ENCODE data around the gene GRIP1. TPM values are rescaled to one million over a fixed set of nuclear protein-coding genes. Genes with fewer than 3 reads are reported as not detected.

GRIP1 gene
- polyA plus RNA-seq, 1 donor from 2014 or later, result not detected

- Mint-ChIP-seq H3K4me1 (no peaks in the 10 kb centered on the region), H3K9me3 (no peaks in the 10 kb centered on the region), H3K27me3 (no peaks in the 10 kb centered on the region), H3K4me3 (no peak overlapping the region), H3K36me3 (no peaks in the 10 kb centered on the region), H3K27ac (no peak overlapping the region)
These were observed 306.9 kb downstream of the GRIP1 start for GRCh38 chr12:66371982-66372381.

- no peaks in the 10 kb centered on the region for H3K27me3 Mint-ChIP-seq
- no peaks in the 10 kb centered on the region for H3K36me3 Mint-ChIP-seq
- H3K4me3 Mint-ChIP-seq, result no peak overlapping the region
These were observed 311.7 kb downstream of the GRIP1 start for GRCh38 chr12:66367015-66367667.

GRCh38 chr12:66365718-66366490, 313.0 kb downstream of the GRIP1 start:
- Mint-ChIP-seq H3K27me3 (no peaks in the 10 kb centered on the region), H3K4me1 (no peaks in the 10 kb centered on the region), H3K27ac (no peak overlapping the region), H3K36me3 (no peaks in the 10 kb centered on the region), H3K9me3 (no peaks in the 10 kb centered on the region), H3K4me3 (no peak overlapping the region)

More at GRCh38 chr12:66367015-66367667, 311.7 kb downstream of the GRIP1 start:
- Mint-ChIP-seq H3K4me1 (no peaks in the 10 kb centered on the region), H3K9me3 (no peaks in the 10 kb centered on the region), H3K27ac (no peak overlapping the region)

GRCh38 chr12:66361703-66362102, 317.2 kb downstream of the GRIP1 start:
- no peak overlapping the region for H3K27ac Mint-ChIP-seq
- peaks cover 0 to 1% (median 0%) of the 10 kb centered on the region in 3 donors for H3K4me1 Mint-ChIP-seq
- no peaks in the 10 kb centered on the region for H3K27me3 Mint-ChIP-seq
- H3K36me3 Mint-ChIP-seq, result no peaks in the 10 kb centered on the region
- H3K9me3 Mint-ChIP-seq, result no peaks in the 10 kb centered on the region
- no peak overlapping the region for H3K4me3 Mint-ChIP-seq

- no peak overlapping the region for H3K4me3 Mint-ChIP-seq
- H3K4me1 Mint-ChIP-seq, result peaks cover 0 to 1% (median 0%) of the 10 kb centered on the region in 3 donors
- no peaks in the 10 kb centered on the region for H3K27me3 Mint-ChIP-seq
- peaks cover 2% of the 10 kb centered on the region for H3K36me3 Mint-ChIP-seq
- no peaks in the 10 kb centered on the region for H3K9me3 Mint-ChIP-seq
- H3K27ac Mint-ChIP-seq, result no peak overlapping the region
These were observed 319.6 kb downstream of the GRIP1 start for GRCh38 chr12:66359300-66359699.

GRCh38 chr12:66354291-66354690, 324.6 kb downstream of the GRIP1 start:
- Mint-ChIP-seq H3K27ac (no peak overlapping the region), H3K4me1 (peaks cover 0 to 5% (median 0%) of the 10 kb centered on the region in 3 donors), H3K36me3 (peaks cover 5% of the 10 kb centered on the region), H3K4me3 (no peak overlapping the region), H3K9me3 (no peaks in the 10 kb centered on the region), H3K27me3 (no peaks in the 10 kb centered on the region)

GRCh38 chr12:66352899-66353298, 326.0 kb downstream of the GRIP1 start:
- H3K4me1 Mint-ChIP-seq, result peaks cover 0 to 3% (median 0%) of the 10 kb centered on the region in 3 donors

GRCh38 chr12:66352197-66352596, 326.7 kb downstream of the GRIP1 start:
- no peak overlapping the region for H3K27ac Mint-ChIP-seq
- H3K4me3 Mint-ChIP-seq, result no peak overlapping the region
- H3K27me3 Mint-ChIP-seq, result no peaks in the 10 kb centered on the region
- H3K4me1 Mint-ChIP-seq, result peaks cover 0 to 3% (median 0%) of the 10 kb centered on the region in 3 donors
- no peaks in the 10 kb centered on the region for H3K9me3 Mint-ChIP-seq
- H3K36me3 Mint-ChIP-seq, result peaks cover 9% of the 10 kb centered on the region

More at GRCh38 chr12:66352899-66353298, 326.0 kb downstream of the GRIP1 start:
- H3K36me3 Mint-ChIP-seq, result peaks cover 9% of the 10 kb centered on the region
- no peak overlapping the region for H3K27ac Mint-ChIP-seq
- H3K4me3 Mint-ChIP-seq, result no peak overlapping the region
- H3K27me3 Mint-ChIP-seq, result no peaks in the 10 kb centered on the region
- H3K9me3 Mint-ChIP-seq, result no peaks in the 10 kb centered on the region

- no peak overlapping the region for H3K27ac Mint-ChIP-seq
- H3K9me3 Mint-ChIP-seq, result no peaks in the 10 kb centered on the region
- no peaks in the 10 kb centered on the region for H3K27me3 Mint-ChIP-seq
- H3K4me3 Mint-ChIP-seq, result no peak overlapping the region
- H3K4me1 Mint-ChIP-seq, result peaks cover 0 to 3% (median 0%) of the 10 kb centered on the region in 3 donors
- peaks cover 9% of the 10 kb centered on the region for H3K36me3 Mint-ChIP-seq
These were observed 327.6 kb downstream of the GRIP1 start for GRCh38 chr12:66351301-66351700.

- Mint-ChIP-seq H3K27me3 (no peaks in the 10 kb centered on the region), H3K36me3 (peaks cover 26% of the 10 kb centered on the region), H3K9me3 (peaks cover 2 to 9% (median 5%) of the 10 kb centered on the region in 3 donors), H3K4me1 (no peaks in the 10 kb centered on the region), H3K4me3 (peak overlapping the region in 1 of 4 donors; percentile 37), H3K27ac (no peak overlapping the region)
These were observed 332.9 kb downstream of the GRIP1 start for GRCh38 chr12:66345956-66346355.

- Mint-ChIP-seq H3K27ac (no peak overlapping the region), H3K27me3 (no peaks in the 10 kb centered on the region), H3K36me3 (peaks cover 27% of the 10 kb centered on the region), H3K4me3 (no peak overlapping the region), H3K4me1 (no peaks in the 10 kb centered on the region), H3K9me3 (peaks cover 2 to 10% (median 5%) of the 10 kb centered on the region in 3 donors)
These were observed 333.7 kb downstream of the GRIP1 start for GRCh38 chr12:66345212-66345611.

GRCh38 chr12:66341126-66341525, 337.8 kb downstream of the GRIP1 start:
- peaks cover 45% of the 10 kb centered on the region for H3K36me3 Mint-ChIP-seq
- H3K4me1 Mint-ChIP-seq, result no peaks in the 10 kb centered on the region
- H3K27ac Mint-ChIP-seq, result no peak overlapping the region
- peaks cover 3 to 17% (median 5%) of the 10 kb centered on the region in 3 donors for H3K9me3 Mint-ChIP-seq
- no peak overlapping the region for H3K4me3 Mint-ChIP-seq
- H3K27me3 Mint-ChIP-seq, result no peaks in the 10 kb centered on the region

- H3K36me3 Mint-ChIP-seq, result peaks cover 44% of the 10 kb centered on the region
- no peaks in the 10 kb centered on the region for H3K4me1 Mint-ChIP-seq
- no peak overlapping the region for H3K4me3 Mint-ChIP-seq
- H3K27ac Mint-ChIP-seq, result no peak overlapping the region
- peaks cover 3 to 17% (median 5%) of the 10 kb centered on the region in 3 donors for H3K9me3 Mint-ChIP-seq
- H3K27me3 Mint-ChIP-seq, result no peaks in the 10 kb centered on the region
These were observed 338.7 kb downstream of the GRIP1 start for GRCh38 chr12:66340131-66340530.

- no peak overlapping the region for H3K27ac Mint-ChIP-seq
- peaks cover 38% of the 10 kb centered on the region for H3K36me3 Mint-ChIP-seq
- H3K4me3 Mint-ChIP-seq, result no peak overlapping the region
- H3K4me1 Mint-ChIP-seq, result no peaks in the 10 kb centered on the region
- H3K27me3 Mint-ChIP-seq, result no peaks in the 10 kb centered on the region
- peaks cover 3 to 17% (median 5%) of the 10 kb centered on the region in 3 donors for H3K9me3 Mint-ChIP-seq
These were observed 341.4 kb downstream of the GRIP1 start for GRCh38 chr12:66337381-66338010.

- no peak overlapping the region for H3K27ac Mint-ChIP-seq
- H3K9me3 Mint-ChIP-seq, result peaks cover 0 to 8% (median 1%) of the 10 kb centered on the region in 3 donors
- peaks cover 38% of the 10 kb centered on the region for H3K36me3 Mint-ChIP-seq
- H3K4me3 Mint-ChIP-seq, result no peak overlapping the region
- H3K27me3 Mint-ChIP-seq, result no peaks in the 10 kb centered on the region
- H3K4me1 Mint-ChIP-seq, result peaks cover 0 to 2% (median 0%) of the 10 kb centered on the region in 3 donors
These were observed 343.1 kb downstream of the GRIP1 start for GRCh38 chr12:66335746-66336145.
